ENCODE data around the gene MYOT.
"Not testable (repeated sequence)": the region's sequence is repeated elsewhere in the genome, so short reads cannot be mapped to it uniquely, and the experiment has no call there.

MYOT gene, protein sequence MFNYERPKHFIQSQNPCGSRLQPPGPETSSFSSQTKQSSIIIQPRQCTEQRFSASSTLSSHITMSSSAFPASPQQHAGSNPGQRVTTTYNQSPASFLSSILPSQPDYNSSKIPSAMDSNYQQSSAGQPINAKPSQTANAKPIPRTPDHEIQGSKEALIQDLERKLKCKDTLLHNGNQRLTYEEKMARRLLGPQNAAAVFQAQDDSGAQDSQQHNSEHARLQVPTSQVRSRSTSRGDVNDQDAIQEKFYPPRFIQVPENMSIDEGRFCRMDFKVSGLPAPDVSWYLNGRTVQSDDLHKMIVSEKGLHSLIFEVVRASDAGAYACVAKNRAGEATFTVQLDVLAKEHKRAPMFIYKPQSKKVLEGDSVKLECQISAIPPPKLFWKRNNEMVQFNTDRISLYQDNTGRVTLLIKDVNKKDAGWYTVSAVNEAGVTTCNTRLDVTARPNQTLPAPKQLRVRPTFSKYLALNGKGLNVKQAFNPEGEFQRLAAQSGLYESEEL

DNA sequence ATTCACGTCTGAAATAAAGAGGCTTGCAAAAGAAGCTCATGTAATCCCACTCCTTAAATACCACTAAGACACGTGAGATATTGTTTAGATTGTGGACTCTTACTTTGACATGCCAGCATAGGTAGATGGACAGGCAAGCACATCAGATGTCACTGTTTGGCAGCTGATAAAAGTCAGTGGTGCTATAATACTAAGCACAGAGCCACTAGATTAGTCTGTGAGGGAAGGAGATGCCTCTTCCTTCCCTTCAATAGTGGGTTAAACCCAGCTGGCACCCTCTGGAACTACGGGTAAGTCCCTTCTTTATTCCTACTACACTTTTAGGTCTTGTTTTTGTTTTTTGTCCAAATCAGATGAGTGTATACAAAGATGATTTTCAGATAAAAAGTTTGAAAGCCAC is at the start of gene MYOT:
Gene MYOT, plus strand, starts transcription at position 197 of the 400 bp plus-strand sequence. CDS start 2,792 bp downstream, outside the sequence.
- no peak for DNase-seq (ENCODE audit: low read depth, low spot score)

DNA sequence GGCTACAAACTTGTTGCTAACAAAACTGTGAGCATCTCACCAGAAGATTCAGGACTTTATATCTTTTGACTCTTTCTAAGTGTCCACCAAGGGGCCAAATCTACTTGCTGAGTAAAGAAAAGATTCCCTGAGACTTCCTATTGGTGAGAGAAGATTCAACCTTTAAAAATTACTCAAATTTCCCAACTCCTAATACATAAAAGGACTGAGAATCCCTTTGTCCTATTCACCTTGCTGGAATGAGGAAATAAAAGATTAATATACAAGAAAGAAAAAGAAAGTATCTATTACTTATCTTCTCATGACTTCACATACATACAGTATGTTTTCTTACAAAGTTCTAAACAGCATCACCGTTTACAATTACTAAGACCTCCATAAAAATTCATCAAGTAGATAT is 47.9 kb upstream of the MYOT start:
- DNase-seq (ENCODE audit: low read depth, low spot score), result no peak

DNA sequence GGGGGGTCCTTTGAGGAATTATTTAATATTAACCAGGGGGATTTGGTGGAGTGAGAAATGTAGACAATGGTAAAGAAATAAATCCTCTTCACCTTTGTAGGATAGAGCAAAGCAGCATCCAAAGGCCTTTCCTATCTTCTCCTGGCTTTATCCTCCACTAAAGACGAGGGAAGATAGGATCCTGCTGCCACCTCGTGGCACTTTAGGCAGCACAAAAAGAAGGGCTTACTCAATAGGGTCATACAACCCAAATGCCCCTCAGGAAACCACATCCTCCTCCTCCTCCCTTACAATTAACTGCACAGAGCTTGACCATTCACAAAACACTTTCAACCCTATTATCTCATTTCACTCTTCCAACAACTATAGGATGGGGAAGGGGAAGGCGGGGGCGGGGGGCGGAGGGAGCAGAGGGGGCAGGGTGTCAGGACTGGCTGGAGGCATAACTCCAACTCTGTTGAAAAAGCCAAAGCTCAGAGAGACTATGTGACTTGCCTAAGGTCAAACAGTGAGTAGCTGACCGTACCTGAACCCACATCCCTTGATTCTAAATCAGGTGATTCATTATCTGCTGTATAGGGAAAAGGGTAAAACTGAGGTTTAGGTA is 45.4 kb upstream of the MYOT start:
- DNase-seq (ENCODE audit: low read depth, low spot score), result no peak

DNA sequence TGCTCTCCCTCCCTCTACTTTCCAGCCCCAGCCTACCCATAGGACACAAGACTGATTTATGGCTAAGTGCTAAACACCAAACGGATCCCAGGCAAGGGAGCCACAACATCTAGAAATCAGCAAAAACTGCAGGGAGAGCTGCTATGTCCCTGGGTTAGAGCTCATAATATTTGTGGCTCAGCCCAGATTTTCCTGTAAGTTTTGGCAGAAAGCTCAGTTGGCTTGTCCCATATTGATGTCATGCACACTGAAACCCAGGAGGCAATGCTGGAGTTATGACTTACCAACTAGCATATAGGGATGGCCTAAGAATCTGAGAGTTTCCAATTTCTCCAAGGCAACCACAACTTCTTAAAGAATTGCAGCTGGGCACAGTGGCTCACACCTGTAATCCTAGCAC is 44.7 kb upstream of the MYOT start:
- DNase-seq (ENCODE audit: low read depth, low spot score), result no peak

DNA sequence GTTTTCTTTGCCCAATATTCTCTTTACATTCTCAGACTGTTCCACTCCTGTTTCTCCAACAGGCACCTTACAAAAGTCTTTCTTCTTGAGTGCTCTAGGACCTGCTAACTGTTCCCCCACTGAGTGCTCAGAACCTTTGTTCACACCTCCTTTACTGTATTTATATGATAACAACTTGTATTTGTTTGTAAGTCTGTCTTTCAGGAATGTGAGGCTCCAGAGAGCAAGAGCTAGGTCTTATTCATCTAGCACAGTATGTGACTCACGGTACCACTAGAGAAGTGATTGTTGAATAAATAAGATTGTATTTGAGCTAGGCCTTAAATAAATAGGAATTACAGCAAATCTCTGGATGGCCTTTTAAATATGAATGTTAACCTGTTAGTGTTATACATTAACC is 42.5 kb upstream of the MYOT start:
- no peak for DNase-seq (ENCODE audit: low read depth, low spot score)

DNA sequence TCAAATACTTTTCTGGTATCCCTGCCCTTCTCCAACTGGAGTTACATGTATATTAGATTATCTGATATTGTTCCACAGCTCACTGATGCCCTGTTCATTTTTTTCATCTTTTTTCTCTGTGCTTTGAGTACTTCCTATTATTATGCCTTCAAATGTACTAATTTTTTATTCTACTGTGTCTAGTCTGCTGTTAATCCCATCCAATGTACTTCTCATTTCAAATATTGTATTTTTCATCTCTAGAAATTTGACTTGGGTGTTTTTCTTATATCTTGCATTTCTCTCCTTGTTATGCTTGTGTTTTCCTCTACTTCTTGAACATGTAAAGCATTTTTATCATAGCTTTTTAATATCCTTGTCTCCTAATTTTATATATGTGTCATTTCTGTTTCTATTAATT is 41.6 kb upstream of the MYOT start:
- DNase-seq (ENCODE audit: low read depth, low spot score), result no peak

DNA sequence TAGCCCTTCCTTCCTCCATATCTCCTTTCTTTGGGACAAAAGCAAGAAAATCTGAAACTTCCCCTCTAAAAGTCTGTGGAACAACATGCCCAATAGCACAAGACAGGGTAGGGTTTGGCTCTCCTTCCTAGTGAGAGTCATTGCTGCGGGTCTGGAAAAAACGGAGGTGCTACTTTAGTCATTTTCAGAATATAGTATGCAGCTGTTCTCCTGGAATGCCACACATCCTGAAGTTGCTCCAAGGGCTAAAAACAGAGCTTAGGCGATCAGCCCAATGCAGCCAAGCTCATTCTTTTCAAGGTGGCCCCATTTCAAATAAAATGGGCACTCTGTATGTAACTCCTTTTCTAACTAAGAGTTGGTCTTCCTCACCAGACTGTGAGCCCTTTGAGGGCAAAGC is 39.5 kb upstream of the MYOT start:
- DNase-seq (ENCODE audit: low read depth, low spot score), result no peak

DNA sequence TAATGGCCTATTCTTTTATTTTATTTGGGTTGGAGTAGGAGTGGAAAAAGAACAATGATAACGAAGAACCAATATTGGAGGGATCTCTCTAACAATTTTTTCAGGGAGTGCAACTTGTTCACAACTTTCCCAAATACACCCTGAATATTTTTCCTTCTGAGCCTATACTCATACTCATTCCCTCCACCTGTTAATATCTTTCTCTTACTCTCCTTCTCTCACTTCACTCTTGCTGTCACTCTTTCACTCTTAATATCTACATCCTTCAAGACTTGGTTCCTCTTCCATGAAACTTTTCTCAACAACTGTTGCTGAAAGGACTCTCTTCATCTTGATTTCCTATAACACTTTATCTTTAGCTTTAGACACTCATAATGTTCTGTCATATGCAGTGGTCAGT is 39.0 kb upstream of the MYOT start:
- no peak for DNase-seq (ENCODE audit: low read depth, low spot score)

DNA sequence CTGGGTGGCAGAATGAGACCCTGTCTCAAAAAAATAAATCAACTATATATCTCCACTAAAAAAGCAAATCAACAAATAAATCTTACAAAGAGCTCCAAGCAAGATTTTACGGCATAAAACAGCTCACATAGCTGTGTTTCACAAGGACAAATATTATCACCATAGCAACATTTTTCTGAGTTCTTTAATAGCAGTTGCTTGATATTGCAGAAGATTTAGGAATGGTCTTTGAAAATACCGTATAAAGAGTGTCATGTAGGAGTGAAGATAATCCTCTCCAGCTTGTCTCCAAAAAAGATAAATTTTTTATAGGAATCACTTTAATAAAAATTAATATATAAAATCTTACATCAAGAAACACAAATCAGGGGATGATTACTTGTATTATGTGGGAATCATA is 36.6 kb upstream of the MYOT start:
- DNase-seq (ENCODE audit: low read depth, low spot score), result no peak

DNA sequence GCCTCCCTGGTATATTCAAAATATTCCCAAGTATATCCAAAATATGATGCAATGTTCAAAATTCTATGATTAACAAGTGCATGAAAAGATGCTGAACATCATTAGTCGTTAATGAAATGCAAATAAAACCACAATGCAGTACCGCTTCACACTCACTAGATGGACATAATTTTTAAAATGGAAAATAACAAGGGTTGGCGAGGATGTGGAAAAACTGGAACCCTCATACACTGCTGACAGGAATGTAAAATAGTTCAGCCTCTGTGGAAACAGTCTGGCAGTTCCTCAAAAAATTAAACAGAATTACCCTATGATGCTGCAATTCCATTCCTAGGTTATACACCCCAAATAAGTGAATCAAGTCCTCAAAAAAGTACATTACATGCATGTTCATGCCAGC is 36.1 kb upstream of the MYOT start:
- DNase-seq (ENCODE audit: low read depth, low spot score), result no peak

DNA sequence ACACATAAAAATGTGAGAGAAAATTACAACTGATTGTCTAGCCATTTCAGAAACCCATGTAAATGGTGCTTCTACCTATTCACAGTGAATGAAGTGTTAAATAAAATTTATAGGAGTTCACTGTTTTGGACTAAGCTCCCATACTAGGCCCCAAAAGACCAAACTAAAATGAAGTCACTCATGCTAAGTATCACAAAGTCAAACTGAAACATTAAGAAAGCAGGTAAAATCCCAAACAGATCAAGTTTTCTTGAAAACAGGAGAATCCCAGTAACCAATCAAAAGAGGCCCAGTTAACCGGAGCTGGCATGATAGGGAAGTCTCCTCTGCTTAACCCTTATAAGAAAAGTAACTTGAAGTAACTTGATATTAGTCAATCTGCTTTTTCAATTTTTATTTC is 35.2 kb upstream of the MYOT start:
- DNase-seq (ENCODE audit: low read depth, low spot score), result no peak

DNA sequence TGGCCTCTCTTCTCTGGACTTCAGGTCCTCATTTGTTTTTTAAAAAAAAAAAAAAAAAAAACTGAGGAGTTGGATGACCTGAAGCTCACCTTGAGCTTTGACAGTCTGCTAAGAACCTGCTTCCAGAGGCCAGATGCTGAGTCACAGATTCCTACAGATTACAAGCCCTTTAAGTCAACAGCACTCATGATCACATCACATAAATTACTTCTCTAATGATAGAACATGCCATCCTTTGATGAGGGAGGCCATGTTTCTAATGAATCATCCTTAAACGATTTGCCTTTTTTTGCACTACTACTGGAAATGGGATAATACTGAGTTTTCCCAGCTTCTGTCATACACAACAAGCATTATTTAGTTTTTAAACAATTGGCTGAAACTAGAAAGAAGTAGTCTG is 34.2 kb upstream of the MYOT start:
- no peak for DNase-seq (ENCODE audit: low read depth, low spot score)

DNA sequence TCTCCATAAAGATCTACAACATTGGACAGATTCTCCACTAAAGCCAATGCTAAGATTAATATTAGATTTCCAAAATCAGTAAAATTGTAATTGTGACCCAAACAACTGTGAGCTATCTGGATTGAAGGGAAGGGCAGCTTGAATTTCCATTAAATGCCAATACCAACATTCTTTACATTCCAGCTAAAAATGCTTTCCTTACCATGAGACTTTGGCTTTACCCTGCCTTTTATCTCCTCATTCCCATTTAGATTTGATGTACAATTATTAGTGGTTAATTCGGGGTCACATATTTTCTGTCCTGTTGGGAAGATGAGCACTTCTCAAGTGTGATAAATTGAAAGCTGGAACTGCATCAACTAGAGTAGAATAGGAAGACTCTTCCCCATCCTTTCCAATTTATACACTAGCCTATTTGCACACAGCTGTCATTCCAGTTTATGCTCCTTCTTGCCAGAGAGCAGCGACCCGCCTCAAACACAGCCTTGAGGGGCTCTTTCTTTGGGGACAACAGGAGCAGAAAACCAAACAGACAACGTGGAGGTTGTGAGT is 33.1 kb upstream of the MYOT start:
- DNase-seq (ENCODE audit: low read depth, low spot score), result no peak

DNA sequence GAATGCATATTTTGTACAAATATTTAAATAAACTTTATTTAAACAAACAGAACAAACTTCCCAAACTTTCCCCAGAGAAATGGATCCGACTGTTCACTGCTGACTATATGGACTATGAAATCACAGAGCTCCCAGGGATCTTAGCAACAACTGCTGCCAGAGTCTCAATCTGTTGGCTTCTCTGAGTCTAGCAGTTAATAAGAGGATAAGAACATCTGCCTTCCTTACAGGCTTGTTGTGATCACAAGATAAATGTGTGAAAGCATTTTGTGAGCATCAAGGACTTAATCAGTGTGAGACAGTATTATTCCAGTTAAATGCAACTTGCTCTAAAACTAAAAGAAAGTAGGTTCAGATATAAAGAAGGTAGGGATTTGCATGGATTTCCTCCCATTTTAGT is 31.4 kb upstream of the MYOT start:
- DNase-seq (ENCODE audit: low read depth, low spot score), result no peak

DNA sequence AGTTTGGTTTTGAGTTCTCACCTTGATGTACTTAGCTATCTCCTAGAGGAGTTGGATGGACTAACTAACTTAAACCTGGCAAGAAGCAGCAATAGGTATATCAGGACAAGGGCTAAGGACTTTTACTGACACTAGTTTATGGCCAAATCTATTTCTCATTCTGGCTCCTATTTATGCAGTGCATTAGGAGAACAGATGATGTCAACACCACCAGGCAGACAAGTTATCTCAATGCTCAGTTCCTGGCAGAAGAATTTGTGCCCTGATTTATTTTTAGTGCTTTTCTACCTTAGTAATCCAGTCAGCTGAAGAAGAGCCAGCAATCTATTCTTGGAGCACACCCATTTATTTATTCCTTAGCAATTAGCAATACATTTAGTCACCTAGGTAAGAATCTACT is 30.7 kb upstream of the MYOT start:
- no peak for DNase-seq (ENCODE audit: low read depth, low spot score)

DNA sequence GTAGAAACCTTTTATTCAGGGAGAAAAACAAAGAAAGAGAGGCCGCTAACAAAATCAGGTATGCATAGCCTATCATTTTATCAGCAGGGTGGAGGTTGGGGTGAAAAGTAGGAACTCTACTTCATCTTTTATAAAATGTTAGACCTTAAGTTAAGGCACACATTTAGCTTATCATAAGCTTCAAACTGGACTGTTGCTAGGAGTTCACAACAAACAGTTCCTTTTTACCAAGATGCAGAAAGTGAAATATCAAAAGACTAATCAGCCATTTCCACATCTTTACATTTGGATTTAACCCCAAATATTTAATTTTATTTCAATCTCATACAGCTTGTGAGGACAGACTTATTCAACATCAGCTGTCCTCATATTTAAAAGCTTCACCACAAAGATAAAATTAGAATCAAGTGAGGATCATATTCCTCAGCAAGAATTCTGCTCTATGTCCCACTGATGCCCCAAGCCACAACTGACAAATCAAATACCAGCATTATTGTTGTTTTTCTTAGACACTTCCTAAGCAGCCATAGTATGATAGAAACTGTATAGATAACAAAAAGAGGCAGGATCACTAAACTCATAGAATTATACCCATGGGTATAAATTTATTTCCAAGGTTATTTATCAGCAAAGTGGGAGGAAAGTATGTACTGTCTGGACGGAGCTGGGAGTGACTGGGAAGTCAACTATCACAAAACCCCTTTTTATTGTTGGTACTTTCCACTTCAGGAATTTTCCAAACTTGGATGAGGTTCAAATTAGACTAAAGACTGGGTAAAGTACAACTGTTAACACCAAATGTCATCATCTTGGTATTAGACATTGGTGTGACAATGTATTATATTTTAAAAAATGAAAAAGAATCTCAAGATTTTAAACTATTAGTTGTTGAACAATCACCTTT is 29.9 kb upstream of the MYOT start:
- DNase-seq (ENCODE audit: low read depth, low spot score), result no peak

DNA sequence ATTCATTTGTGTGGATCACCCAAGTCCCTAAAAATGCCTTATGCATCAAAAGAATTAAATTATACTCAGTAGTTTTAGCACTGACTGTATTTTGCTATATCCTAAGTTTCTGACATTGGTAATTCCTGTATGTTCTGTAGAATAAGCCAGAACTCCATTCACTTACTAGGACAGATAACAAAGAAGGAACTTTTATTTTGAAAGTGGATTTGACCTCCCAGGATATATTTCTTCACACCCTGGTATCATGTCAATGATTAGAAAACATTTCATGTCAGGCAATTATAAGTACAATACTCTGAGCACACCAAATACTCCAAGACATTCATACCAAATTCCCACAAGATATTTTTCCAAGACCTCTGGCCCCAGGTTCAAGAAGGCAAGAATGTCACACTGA is 28.7 kb upstream of the MYOT start:
- DNase-seq (ENCODE audit: low read depth, low spot score), result no peak

DNA sequence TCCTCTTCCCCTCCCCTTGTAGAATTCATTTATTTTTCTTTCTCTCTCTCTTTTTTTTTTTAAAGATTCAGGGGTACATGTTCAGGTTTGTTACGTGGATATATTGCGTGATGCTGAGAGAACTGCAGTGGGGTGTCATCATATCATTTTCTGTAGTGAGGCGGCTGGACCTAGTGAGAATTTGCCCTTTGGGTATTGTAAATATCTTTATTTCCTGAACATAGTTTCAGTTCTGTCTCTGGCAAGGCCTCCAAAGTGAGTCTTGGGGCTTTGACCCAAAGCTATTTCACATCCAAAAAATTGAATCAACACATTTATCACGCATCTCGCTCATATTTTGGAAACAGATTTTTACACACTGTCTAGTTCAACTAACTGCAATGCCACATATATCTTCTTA is 25.4 kb upstream of the MYOT start:
- no peak for DNase-seq (ENCODE audit: low read depth, low spot score)

DNA sequence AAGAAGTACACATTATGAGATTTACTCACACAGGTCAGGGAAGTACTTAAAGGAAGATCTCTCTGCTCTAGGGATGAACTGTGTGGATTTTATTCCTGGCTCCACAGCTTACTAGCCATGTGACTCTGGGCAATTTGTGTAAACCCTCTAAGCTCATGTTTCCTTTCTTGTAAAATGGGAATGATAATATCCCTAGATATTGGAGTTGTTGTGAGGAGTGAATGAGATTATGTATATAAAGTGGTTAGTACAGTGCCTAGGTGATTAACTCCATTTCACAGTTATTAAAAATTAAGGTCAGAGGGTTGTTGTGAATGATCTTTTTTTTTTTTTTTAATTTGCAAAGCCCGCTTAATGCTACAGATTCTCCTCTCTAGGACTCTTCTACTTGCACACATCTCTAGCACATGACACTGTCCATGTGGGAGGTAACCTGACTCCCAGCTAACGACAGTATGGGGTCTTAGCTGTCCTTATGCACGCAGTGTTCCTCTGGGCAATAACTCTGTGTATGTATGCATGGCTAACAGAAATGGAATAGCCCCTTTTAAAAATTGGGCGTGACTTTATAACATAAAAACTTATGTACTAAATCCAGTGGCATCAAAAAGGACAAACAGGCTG is 23.9 kb upstream of the MYOT start:
- DNase-seq (ENCODE audit: low read depth, low spot score), result no peak

DNA sequence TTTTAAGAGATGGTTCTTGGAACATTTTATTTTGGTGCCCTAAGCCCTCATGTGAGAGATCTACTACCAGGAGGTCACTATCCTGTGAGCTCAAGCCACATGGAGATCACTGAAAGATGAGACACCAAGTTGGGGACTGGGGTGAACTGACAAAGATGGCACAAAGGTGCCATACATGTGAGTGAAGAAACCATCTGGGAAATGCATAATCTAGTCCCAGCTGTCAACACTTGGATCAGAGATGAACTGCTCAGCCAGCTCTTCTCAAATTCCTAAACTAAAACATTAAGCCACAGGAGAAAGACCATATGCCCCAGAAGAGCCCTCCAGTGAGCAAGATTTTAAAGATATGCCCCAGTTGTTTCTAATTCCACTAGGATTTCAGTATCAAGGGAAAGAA is 22.2 kb upstream of the MYOT start:
- DNase-seq (ENCODE audit: low read depth, low spot score), result no peak

DNA sequence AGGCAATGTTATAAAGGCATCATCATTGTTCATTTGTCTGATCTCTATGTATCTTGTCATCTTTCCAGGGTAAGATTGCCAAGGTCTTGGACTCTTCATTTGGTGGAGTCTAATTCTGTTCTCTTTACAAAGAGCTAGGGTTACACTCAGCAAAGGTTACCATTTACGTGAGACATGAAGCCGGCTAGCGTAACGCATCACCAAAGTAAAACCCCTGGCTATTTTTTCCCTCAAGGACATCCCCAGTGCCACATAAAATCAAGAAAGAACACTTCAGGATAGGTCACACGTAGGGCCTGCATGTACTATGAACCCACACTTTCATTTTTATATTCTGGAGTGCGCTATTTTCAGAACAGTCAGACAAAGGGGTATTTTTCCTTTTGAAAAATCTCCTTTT is 20.0 kb upstream of the MYOT start:
- no peak for DNase-seq (ENCODE audit: low read depth, low spot score)

DNA sequence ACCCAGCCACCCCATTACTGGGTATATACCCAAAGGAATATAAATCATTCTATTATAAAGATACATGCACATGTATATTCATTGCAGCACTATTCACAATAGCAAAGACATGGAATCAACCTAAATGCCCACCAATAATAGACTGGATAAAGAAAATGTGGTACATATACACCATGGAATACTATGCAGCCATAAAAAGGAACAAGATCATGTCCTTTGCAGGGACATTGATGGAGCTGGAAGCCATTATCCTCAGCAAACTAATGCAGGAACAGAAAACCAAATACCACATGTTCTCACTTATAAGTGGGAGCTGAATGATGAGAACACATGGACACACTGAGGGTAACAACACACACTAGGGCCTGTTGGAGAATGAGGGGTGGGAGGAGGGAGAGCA is 14.5 kb upstream of the MYOT start:
- not testable (repeated sequence) for DNase-seq (ENCODE audit: low read depth, low spot score)
